ENCODE data around the gene HLA-DPA1.

Gene HLA-DPA1

DNA sequence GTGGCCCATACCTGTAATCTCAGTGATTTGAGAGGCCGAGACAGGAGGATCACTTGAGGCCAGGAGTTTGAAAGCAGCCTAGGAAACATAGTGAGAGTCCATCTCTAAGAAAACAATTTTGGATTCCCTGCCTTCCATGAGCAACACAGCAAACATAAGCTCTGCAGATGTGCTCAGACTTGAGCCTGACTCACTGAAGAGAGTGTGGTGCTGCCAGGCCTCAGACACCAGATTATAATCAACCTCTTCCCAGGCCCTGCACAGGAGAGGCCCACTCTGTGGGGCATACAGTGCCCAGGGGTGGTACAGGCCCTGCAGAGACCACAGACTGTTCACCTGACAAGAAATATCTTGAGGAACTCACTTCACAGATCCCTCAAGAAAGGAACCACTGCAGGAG, 22.2 kb upstream of the HLA-DPA1 start:
- H3K36me3 Mint-ChIP-seq (ENCODE audit: low read depth): no peaks in the 10 kb centered on the region
- TF ChIP-seq CTCF (IDR thresholded peaks at IDR 0.05): no peak
- H3K4me3 Mint-ChIP-seq: no peak overlapping the region
- H3K27ac Mint-ChIP-seq: no peak overlapping the region
- no peaks in the 10 kb centered on the region for H3K4me1 Mint-ChIP-seq
- peaks cover 39% of the 10 kb centered on the region for H3K9me3 Mint-ChIP-seq
- no peak for DNase-seq
- H3K27me3 Mint-ChIP-seq (ENCODE audit: low read depth, poor library complexity): peaks cover 19% of the 10 kb centered on the region

- no peak for TF ChIP-seq CTCF (IDR thresholded peaks at IDR 0.05)
- Mint-ChIP-seq H3K4me1 (peaks cover 6% of the 10 kb centered on the region), H3K9me3 (peaks cover 21% of the 10 kb centered on the region), H3K36me3 (ENCODE audit: low read depth) (no peaks in the 10 kb centered on the region), H3K27ac (no peak overlapping the region), H3K4me3 (no peak overlapping the region), H3K27me3 (ENCODE audit: low read depth, poor library complexity) (peaks cover 26% of the 10 kb centered on the region)
- DNase-seq: no peak
Observed at GRCh38 chr6:33093855-33094254, 20.4 kb upstream of the HLA-DPA1 start.

GRCh38 chr6:33092385-33092784, 18.9 kb upstream of the HLA-DPA1 start:
- H3K4me3 Mint-ChIP-seq: no peak overlapping the region
- H3K27me3 Mint-ChIP-seq (ENCODE audit: low read depth, poor library complexity): peaks cover 37% of the 10 kb centered on the region
- no peaks in the 10 kb centered on the region for H3K36me3 Mint-ChIP-seq (ENCODE audit: low read depth)
- no peak overlapping the region for H3K27ac Mint-ChIP-seq
- peaks cover 6% of the 10 kb centered on the region for H3K9me3 Mint-ChIP-seq
- H3K4me1 Mint-ChIP-seq: peaks cover 15% of the 10 kb centered on the region
- no peak for DNase-seq
- no peak for TF ChIP-seq CTCF (IDR thresholded peaks at IDR 0.05)

DNA sequence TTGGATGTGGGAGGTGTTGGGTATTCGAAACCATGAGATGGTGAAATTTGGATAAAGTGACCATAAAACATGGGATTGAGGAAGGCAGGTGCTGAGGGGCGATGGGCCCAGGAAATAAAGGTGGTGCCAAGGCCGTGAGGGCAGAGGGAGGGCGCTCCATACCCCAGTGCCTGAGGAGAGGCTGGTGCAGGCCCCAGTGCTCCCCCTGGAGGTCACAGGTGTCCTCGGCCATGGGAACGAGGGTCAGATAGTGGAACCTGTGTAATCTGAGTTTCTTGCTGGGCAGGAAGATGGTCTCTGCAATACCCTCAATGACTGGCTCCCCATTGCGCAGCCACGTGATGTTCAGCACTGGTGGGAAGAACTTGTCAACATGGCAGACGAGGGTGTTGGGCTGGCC, 18.5 kb upstream of the HLA-DPA1 start:
- TF ChIP-seq CTCF (IDR thresholded peaks at IDR 0.05): peak; percentile 20
- peaks cover 15% of the 10 kb centered on the region for H3K4me1 Mint-ChIP-seq

GRCh38 chr6:33088931-33089620, 15.6 kb upstream of the HLA-DPA1 start:
- Mint-ChIP-seq H3K36me3 (ENCODE audit: low read depth) (peaks cover 5% of the 10 kb centered on the region), H3K4me3 (no peak overlapping the region), H3K4me1 (peaks cover 15% of the 10 kb centered on the region), H3K9me3 (no peaks in the 10 kb centered on the region), H3K27me3 (ENCODE audit: low read depth, poor library complexity) (peaks cover 52% of the 10 kb centered on the region), H3K27ac (no peak overlapping the region)
- TF ChIP-seq CTCF (IDR thresholded peaks at IDR 0.05): no peak
- no peak for DNase-seq

More for the DNA sequence above, 18.5 kb upstream of the HLA-DPA1 start:
- peak; percentile 28 for DNase-seq
- Mint-ChIP-seq H3K9me3 (peaks cover 5% of the 10 kb centered on the region), H3K27me3 (ENCODE audit: low read depth, poor library complexity) (peaks cover 37% of the 10 kb centered on the region), H3K27ac (no peak overlapping the region), H3K4me3 (no peak overlapping the region), H3K36me3 (ENCODE audit: low read depth) (no peaks in the 10 kb centered on the region)

Measured in nephron progenitor cell (in vitro differentiated cells).